Mesodermal cell (in vitro differentiated cells): ENCODE results near the gene ACTN4.

Source experiments
- H3K27ac ChIP-seq: 2 replicates; pipeline ENCODE4 v1.7.0; 2013; ENCODE audit warnings: mild to moderate bottlenecking, low read depth, low read length, moderate library complexity; ENCODE audit not compliant: severe bottlenecking
- H3K36me3 ChIP-seq: 2 replicates; pipeline ENCODE4 v1.7.1; 2013; ENCODE audit warnings: mild to moderate bottlenecking, low read length, moderate library complexity; ENCODE audit not compliant: control insufficient read depth, insufficient read depth
- H3K4me1 ChIP-seq: one replicate; pipeline ENCODE4 v1.7.1; 2013; ENCODE audit warnings: mild to moderate bottlenecking, low read length; ENCODE audit not compliant: insufficient read depth, control insufficient read depth, poor library complexity, severe bottlenecking
- H3K4me3 ChIP-seq: 2 replicates; pipeline ENCODE4 v1.7.0; 2013; ENCODE audit warnings: low read length, control low read depth, mild to moderate bottlenecking; ENCODE audit not compliant: insufficient read depth, poor library complexity, severe bottlenecking; ENCODE audit errors: extremely low read depth
- H3K9me3 ChIP-seq: 2 replicates; pipeline ENCODE4 v1.7.1; 2013; ENCODE audit warnings: mild to moderate bottlenecking, low read length, moderate library complexity; ENCODE audit not compliant: control insufficient read depth
- WGBS, 2 experiments: methylation state at CpG; one replicate each; pipeline ENCODE4 v1.1.5; 2013; ENCODE audit warnings: missing lambda C conversion rate in 2 of 2; ENCODE audit not compliant: insufficient coverage in 2 of 2; 5-methylcytosine and 5-hydroxymethylcytosine counted together

ACTN4 gene

GRCh38 chr19:38729653-38730469 is 82.4 kb downstream of the ACTN4 start:
- no peak overlapping the region for H3K27ac ChIP-seq
- WGBS, 2 experiments: 86 to 89% methylated on average over 5 to 7 of the region's 17 CpGs
- no peak overlapping the region for H3K4me3 ChIP-seq
- H3K4me1 ChIP-seq: peaks cover 35% of the 10 kb centered on the region
- H3K36me3 ChIP-seq: peaks cover 69% of the 10 kb centered on the region
- no peaks in the 10 kb centered on the region for H3K9me3 ChIP-seq

GRCh38 chr19:38730470-38730730 is 83.0 kb downstream of the ACTN4 start:
- 95 to 97% methylated on average over 5 to 7 of the region's 7 CpGs for whole genome bisulfite sequencing, 2 experiments
- H3K4me1 ChIP-seq: peaks cover 35% of the 10 kb centered on the region
- H3K4me3 ChIP-seq: no peak overlapping the region
- H3K9me3 ChIP-seq: no peaks in the 10 kb centered on the region
- H3K36me3 ChIP-seq: peaks cover 64% of the 10 kb centered on the region
- no peak overlapping the region for H3K27ac ChIP-seq

GRCh38 chr19:38730731-38731589 is 83.5 kb downstream of the ACTN4 start:
- no peak overlapping the region for H3K4me3 ChIP-seq
- no peaks in the 10 kb centered on the region for H3K9me3 ChIP-seq
- no peak overlapping the region for H3K27ac ChIP-seq
- H3K4me1 ChIP-seq: peaks cover 35% of the 10 kb centered on the region
- H3K36me3 ChIP-seq: peaks cover 58% of the 10 kb centered on the region
- WGBS, 2 experiments: 82 to 95% methylated on average over 2 to 9 of the region's 19 CpGs

- H3K9me3 ChIP-seq: no peaks in the 10 kb centered on the region
- 86 to 95% methylated on average over 10 of the region's 10 CpGs for WGBS, 2 experiments
Measured at GRCh38 chr19:38731654-38732301, 84.3 kb downstream of the ACTN4 start.

GRCh38 chr19:38733241-38733492 is 85.7 kb downstream of the ACTN4 start:
- Histone ChIP-seq H3K4me3 (no peak overlapping the region), H3K4me1 (peaks cover 19% of the 10 kb centered on the region), H3K9me3 (no peaks in the 10 kb centered on the region), H3K36me3 (peaks cover 36% of the 10 kb centered on the region), H3K27ac (no peak overlapping the region)
- WGBS, 2 experiments: 83 to 100% methylated on average over 1 of the region's 1 CpG

More at GRCh38 chr19:38731654-38732301, 84.3 kb downstream of the ACTN4 start:
- Histone ChIP-seq H3K36me3 (peaks cover 50% of the 10 kb centered on the region), H3K4me3 (no peak overlapping the region), H3K4me1 (peaks cover 32% of the 10 kb centered on the region), H3K27ac (no peak overlapping the region)

- Histone ChIP-seq H3K27ac (no peak overlapping the region), H3K9me3 (no peaks in the 10 kb centered on the region), H3K36me3 (peaks cover 34% of the 10 kb centered on the region), H3K4me3 (no peak overlapping the region), H3K4me1 (peaks cover 16% of the 10 kb centered on the region)
- 79 to 94% methylated on average over 3 to 6 of the region's 6 CpGs for WGBS, 2 experiments
Measured at GRCh38 chr19:38733493-38734175, 86.2 kb downstream of the ACTN4 start.

GRCh38 chr19:38734176-38734425 is 86.7 kb downstream of the ACTN4 start:
- H3K27ac ChIP-seq: peak overlapping the region; percentile 43

GRCh38 chr19:38734426-38735256 is 87.2 kb downstream of the ACTN4 start:
- H3K36me3 ChIP-seq: peaks cover 27% of the 10 kb centered on the region
- H3K4me1 ChIP-seq: peaks cover 15% of the 10 kb centered on the region
- no peak overlapping the region for H3K4me3 ChIP-seq
- 75 to 76% methylated on average over 11 to 12 of the region's 13 CpGs for WGBS, 2 experiments
- H3K9me3 ChIP-seq: no peaks in the 10 kb centered on the region
- H3K27ac ChIP-seq: peak overlapping the region; percentile 43

More at GRCh38 chr19:38734176-38734425, 86.7 kb downstream of the ACTN4 start:
- H3K9me3 ChIP-seq: no peaks in the 10 kb centered on the region
- no CpG with 5 or more reads among the region's 4 CpGs for WGBS, 2 experiments
- H3K4me1 ChIP-seq: peaks cover 15% of the 10 kb centered on the region
- H3K4me3 ChIP-seq: no peak overlapping the region
- peaks cover 30% of the 10 kb centered on the region for H3K36me3 ChIP-seq

GRCh38 chr19:38735257-38735686 is 87.8 kb downstream of the ACTN4 start:
- WGBS, 2 experiments: 31 to 36% methylated on average over 5 to 9 of the region's 18 CpGs
- no peaks in the 10 kb centered on the region for H3K9me3 ChIP-seq
- H3K4me1 ChIP-seq: peaks cover 15% of the 10 kb centered on the region
- peaks cover 21% of the 10 kb centered on the region for H3K36me3 ChIP-seq
- H3K27ac ChIP-seq: no peak overlapping the region
- no peak overlapping the region for H3K4me3 ChIP-seq

GRCh38 chr19:38736036-38736412 is 88.6 kb downstream of the ACTN4 start:
- Histone ChIP-seq H3K4me3 (peak overlapping the region; percentile 36), H3K9me3 (no peaks in the 10 kb centered on the region), H3K27ac (no peak overlapping the region), H3K4me1 (peaks cover 15% of the 10 kb centered on the region), H3K36me3 (peaks cover 13% of the 10 kb centered on the region)
- WGBS, 2 experiments: 4 to 5% methylated on average over 28 to 30 of the region's 42 CpGs
